ENCODE data around the gene SHROOM3.

SHROOM3 gene

DNA sequence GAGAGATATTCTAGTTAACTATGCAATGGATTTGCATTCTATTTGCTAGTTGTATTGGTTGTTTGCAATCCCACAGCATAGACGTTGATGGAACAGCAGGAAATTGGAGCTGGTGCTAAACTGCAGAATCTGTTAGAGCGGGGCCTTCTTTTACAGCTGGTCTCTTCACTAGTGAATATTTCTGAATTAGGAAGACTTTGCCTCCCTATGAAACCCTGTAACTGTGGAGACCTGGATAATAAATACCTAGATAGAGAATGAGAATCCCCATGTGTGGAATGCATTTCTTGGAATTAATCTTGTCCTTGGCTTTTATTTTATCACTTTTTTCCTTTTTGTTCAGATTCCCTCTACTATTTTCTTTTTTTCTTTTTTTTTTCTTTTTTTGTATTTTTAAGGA is 109.7 kb downstream of the SHROOM3 start:
- DNase-seq = no peak

DNA sequence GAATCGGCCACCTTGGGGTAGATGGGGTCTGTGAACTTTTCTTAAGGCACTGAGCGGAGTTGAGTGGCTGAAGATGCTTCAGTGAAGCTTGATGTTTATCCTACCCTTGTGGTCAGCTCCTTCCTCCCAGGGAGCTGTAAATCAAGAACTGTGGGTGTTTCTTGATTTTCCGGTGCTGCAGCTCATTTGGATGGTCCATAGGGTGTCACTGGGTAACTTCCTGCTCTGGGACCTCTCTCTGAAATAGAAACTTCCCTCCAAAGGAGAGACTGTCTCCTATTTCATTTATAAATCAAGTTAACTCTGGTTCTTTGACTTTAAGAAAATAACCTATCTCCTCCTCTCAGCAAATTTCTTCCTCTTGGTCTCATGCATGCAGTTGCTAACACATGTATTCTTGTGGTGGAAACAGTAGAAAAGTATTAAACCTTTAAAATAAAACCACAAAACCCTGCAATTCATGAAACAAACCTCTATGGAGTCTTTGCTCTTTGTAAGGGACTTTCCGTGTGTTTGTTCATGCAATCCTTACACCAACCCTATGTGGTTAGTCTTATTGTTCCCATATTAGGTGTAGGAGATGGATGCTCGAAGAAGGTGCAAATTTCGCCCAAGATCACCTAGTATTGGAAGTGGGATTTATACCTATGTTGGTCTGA is 110.3 kb downstream of the SHROOM3 start:
- no peak for DNase-seq

DNA sequence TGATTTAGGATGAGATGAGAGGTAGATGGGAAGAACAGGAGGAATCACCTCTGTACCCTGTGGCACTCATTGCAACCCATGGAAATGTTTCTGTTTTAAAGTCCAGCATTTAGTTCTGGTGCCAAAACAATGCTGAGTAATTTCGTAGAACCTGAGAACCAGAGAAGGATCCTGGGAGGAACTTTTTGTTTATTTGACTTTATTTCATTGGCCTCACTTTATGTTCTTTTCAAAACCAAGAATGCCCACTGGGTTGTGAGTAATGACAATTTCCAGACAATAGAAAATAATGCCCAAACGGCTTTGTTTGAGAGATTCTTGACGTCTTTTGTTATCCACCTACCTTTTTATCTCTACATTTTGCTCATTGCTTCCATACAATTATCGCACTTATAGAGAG is 111.3 kb downstream of the SHROOM3 start:
- no peak for DNase-seq

DNA sequence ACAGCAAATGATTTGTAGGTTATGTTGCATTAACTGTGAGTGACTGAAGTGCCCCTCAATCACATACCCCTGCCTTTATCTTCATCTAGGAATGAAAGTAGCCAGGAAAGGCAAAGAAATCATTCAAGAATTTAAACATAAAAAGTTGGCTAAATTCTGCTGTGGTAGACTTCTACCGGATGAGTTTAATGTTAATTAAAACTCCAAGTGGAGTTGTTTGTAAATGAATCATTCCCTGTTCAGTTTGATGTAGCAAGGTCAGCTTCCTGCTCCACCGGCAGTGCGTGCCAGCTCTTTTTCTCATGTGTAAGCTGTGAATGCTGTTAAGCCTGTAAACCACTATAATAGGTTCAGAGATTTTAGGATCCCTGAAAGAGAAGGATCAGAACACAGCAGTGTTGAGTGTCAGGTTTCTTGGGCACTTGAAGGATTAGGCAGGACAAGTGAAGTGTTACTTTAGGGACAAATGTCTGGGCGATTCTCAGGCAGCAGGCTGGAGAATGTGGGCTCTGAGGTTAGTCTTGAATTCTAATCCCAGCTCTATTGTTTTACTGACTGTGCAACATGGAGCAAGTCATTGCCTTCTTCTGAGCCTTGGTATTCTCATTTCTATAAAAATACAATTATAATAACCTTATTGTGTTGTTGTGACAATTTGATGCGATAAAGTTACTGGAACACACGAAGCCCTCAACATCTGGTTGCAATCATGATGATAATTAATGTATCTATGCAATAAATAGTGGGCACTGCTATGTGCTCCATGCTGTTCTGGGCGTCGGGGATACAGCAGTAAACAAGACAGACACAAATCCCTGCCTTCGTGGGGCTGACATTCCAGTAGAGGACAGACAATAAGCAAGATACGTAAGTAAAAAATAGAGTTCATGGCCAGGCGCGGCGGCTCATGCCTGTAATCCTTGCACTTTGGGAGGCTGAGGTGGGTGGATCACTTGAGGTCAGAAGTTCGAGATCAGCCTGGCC is 112.0 kb downstream of the SHROOM3 start:
- DNase-seq = no peak

DNA sequence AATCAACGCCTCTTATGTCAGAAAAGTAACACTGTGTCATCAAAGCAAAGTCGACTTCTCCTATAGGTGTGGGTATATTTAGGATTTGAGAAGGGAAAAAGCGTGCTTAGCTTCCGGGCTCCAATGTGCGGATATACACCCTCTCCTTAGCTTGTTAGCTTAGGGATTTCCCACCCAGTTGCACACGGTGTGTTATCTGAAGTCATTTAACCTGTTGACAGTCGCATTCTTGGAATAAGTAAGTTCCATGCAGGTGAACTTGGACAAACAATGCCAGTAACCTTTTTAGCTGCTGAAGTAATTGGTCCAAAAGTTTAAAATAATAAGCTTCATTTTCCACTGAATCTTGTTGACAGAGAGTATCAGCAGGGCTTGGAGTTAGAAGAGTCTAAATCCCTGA is 113.7 kb downstream of the SHROOM3 start:
- no peak for DNase-seq

DNA sequence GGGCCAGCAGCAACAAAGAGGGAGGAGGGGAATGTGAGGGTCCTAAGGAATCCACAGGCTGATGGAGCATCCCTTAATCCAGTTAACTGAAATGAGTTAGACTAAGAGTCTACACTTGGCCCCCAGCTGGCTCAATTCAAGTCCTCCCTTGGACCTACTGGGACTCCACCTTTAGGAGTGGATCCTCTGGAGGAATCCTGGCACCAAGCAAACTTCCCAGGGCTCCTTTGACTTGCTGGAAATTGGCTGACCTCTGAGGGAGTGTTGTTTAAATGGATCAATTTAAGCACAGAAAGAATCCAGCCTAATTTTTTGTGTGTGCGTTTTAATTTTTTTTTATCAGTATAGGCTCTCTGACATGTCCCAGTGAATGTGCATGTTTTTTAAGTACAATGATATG is 114.7 kb downstream of the SHROOM3 start:
- DNase-seq = no peak

DNA sequence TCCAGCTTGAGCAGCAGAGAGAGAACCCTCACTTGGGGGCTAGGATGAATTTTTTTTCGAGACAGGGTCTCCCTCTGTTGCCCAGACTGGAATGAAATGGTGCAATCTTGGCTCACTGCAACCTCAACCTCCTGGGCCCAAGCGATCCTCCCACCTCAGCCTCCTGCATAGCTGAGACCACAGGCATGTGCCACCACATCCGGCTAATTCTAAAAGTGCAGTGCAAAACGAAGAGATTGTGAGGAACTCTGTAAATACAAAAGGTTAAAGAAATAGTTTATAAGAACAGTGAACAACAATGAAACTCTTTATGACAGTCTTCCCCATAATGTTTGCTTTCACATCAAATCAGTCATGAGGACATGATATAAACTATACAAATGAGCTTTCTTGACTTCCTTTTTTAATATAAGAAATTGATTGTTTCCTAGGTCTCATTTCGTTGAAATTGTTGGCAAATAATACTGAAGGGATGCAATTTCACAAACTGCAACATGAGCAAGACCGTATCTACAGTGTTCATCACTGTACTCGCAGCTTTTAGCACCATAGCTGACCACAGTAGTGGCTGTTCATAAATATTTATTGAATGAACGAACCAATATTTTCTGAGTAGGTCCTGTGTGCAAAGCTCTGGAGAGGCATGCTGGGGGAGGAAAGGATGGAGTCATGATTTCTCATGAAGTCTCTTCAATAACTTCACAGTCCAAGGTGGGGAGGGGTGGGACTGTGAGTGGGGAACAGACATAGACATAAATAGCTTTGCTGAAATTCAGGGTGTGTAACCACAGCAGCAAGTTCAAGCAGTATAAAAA is 116.1 kb downstream of the SHROOM3 start:
- DNase-seq = no peak

DNA sequence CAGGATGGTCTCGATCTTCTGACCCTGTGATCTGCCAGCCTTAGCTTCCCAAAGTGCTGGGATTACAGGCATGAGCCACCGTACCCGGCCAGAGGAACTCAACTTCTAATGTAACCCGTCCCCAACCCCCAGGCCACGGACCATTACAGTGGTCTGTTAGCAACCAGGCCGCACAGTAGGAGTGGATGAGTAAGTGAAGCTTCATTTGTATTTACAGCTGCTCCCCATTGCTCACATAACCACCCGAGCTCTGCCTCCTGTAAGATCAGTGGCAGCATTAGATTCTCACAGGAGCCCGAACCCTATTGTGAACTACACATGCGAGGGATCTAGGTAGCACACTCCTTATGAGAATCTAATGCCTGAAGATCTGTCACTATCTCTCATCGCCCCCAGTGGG is 119.6 kb downstream of the SHROOM3 start:
- no peak for DNase-seq

DNA sequence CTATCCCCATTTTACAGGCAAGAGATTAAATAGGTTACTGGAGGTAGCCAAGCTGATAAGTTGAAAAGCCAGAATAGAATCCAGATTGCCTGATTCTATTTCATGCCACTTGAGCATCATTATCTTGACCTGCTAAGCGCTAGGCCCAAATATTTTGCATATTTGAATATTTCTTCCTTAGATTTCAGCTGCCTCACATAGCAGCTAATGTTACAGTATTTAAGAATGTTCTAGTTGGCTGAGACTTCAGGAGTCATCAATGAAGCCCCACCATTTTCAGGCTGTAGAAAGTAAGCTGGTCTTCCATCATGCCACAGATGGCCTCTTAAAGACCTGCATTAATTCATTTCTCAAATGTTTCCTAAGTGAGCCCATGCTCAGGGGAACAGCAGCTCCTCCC is 121.4 kb downstream of the SHROOM3 start:
- DNase-seq = no peak

DNA sequence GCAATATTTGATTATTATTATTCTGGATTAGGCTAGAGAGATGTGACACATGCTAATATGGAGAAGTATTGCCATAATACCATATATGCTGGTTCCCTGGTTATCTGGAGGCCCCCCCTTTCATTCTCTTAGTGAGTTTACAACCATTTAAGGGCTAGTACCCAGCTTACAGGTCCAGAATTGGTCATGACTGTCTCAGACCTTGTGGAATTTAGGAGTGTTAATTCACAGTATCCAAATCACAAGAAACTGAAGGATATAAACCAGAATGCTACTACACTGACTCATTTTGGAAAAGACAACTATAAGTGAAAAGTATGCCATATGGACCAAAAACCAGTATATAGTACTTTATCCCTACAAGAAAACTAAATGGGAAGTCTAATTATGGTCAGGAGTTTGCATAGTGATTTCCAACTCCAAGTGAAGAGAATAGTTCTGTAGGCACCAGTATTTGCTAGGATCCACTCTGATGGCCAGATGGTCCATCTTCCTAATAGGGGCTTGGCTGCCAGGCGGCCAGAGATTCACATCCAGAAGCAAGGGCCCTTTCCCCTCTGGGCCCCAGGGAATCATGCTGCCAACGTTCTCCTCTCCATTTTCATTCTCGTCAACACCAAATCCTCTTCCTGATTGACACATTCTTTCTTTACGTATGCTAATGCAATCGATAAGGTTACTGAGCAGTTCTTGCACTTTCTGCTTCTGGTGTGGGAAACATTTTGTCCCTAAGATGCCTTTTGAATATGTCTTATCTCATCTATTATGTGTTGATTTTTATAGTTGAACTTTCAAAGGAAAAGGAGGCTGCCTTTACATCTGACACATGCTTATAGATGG is 123.6 kb downstream of the SHROOM3 start:
- no peak for DNase-seq

DNA sequence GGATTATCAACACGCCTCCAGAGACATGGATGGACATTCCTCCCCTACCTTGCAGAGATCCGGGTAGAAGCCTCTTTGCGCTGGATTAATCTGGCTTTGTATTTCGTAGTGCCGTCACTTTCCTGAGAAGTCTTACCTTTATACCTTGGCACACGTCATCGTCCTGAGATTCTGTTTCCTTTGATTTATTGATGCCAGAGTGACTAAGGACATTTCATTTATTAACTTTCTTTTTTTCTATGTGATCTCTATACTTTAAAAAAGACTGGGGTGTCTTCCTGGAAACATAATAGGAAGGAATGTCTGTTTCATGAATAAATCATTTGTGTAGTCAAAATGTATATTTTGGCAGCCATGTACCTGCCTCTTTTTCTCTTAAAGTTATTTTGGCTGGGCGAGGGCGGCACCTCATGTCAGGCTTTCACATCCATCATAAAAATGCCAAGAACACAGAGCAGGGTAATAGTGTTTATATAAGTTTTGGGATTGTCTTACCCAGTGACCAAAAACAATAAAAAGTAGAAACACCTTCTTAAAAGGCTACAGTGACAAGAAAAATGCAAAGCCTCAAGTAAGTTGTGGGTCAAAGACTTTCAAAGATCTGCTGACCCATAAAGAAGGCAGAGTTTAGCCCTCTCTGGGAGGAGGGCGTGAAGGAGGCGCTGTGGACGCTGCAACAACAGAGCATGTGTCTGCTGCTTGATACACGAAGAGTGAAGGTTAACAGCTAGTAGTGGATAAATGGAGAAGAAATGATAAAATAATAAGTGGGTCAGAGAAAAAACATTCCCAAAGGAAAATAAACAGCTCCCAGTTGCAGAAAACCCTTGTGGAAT is 124.4 kb downstream of the SHROOM3 start:
- no peak for DNase-seq

DNA sequence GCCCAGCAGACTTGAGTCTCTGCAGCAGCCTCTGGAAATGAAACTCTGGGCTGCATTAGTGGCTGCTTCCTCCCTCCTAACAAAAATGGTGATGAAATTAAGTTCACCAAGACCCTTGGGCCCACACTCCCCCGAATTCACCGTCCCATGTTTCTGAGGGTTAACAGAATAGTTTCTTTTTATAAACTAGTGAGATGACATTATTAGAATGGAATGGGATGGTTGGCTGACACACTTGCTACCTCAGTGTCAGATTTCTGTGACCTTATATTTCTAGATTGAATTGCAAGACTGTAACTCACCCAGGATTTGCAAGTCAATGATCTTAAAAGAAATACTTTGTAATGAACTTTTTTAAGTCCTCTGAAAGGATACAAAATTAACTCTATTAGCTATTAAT is 127.1 kb downstream of the SHROOM3 start:
- DNase-seq = no peak

DNA sequence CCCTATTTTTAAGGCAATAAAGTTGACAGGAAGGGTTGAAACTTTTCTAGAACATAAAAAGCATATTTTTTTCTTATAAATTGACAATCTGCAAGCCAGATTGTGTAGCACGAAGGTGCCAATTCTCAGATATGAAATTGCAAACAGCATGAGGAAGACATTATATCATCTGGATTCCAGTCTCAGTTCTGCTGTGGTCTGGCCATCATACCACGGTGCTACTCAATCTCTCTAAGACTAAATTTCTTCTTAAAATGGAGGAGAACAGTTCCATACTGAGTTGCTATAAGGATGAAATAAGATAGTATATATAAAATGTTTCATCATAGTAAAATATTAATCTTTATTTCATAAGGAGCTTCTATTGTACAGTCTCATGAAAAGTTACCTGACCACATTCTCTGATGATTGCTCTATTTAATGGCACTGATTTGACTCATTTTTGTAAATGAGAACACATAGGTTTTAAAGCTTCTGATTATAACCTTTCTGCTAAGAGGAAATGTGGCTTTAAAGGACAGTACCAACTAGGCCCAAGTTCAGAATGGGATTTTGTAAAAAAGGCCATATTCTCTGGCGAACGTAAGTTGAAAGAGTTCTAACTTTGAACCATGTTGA is 127.9 kb downstream of the SHROOM3 start:
- no peak for DNase-seq

DNA sequence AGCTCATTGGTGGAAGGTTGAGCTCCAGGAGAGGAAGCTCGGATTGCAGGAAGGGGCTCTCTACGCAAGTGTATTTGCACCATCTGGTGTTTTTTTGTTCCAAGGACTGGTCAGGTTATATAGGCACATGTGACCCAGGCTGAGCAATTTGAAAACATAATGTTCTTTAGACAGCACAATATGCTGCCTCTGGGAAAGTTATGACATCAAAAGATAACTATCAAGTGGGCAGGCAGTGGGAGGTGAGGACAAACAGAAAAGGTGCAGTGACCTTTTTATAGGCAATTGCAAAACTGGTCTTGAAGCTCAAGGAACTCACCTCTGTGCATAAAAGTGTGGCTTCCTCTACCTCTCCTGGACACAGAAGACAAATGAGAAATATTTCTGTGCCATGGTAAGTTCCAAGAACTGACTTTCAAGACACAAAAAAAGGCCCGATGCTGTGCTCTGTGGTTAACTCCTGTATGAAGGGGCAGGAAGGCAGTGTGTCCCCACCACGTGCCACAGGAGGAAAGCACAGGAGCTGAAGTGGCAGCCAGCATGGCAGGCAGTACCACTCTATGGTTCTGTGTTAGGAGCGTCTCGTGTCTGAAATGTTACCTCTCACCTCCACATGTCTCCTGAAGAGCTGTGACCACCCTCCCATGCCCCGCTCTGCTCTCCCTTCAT is 128.6 kb downstream of the SHROOM3 start:
- no peak for DNase-seq

DNA sequence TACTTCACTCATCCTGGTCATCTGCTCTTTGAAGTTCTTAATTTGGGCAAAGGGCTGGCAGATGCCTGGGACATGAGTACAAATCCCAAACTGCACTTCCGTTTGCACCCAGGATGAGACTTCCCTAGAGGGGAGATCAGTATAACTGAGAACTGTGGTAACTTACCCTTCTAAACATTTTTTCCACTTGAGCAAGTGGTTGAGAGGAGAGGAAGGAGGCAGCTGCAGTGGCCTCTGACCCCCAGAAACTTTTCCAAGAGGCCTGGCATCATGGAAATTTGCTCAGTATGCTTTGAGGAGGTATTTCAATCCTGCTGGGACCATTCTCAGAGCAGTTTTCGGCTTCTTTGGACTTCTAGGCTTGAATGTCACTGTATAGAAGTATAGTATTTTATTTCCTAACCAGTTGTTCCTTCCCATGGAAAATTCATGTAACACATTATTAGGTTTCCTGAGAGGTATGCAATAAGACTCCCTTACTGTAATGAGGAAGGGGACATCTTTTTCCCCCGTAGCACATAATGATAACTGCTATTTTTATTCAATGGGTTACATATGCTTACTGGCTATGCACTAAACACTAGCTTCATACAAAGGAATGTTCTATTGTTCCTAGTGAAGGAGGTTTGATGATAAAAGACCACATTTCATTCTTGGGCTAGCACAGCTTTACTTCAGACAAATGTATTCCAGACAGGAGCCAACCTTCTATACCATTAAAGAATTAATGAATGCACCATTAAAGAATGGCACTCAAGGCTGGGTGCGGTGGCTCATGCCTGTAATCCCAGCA is 129.3 kb downstream of the SHROOM3 start:
- peak; percentile 66 for DNase-seq

DNA sequence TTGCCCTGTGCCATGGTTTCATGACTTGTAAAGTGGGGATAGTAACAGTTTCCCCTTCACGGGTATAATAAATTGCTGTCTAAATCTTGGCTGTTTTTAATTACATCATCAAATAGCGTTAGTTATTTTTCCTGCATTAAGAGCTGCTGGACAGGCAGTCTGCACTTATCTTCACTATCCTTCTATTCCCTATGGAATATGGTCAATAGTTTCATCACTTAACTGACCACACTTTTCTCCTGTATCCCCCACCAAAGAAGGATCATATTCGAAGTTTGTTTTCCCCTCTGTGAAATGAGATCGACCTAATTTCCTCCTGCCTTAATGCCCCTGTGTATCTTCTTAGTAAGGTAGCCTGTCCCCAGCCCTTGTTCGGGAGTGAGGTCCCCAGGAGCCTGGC is 133.2 kb downstream of the SHROOM3 start:
- DNase-seq = no peak

DNA sequence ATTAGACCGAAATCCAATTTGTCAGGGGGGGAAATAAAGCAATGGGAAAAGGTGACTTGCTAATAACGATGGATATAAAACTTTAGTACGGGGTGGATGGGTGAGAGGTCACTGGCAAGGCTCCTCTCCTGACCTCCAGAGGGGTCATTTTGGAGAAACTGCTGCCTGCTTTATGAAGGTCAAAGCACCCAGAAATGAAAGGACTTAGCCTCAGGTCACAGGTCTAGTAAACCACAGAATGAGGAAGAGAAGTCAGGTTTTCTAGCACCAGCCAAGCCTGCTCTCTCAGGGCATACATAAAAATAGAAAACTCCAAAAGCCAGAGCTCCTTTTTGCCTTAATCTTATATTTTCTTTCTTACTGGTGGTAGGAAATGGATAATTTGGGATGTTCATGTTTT is 134.2 kb downstream of the SHROOM3 start:
- DNase-seq = no peak

DNA sequence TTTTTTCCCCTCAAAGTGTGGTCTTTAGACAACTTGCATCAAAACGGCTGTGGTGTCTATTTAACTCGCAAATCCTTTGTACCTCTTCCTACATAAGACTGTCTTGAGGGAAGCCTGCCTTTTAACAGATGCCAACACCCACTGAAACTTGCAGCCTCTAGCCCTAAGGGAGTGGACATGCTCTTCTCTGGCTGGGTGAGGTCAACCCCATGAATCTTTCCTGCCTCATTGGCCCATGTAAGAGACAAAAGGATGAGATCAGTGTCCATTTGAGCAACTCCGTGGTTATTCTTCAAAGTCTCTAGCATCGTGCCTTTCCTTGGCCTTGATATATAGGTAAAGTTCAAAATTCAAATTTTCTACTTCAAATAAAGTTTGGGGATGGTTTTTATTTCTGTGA is 134.7 kb downstream of the SHROOM3 start:
- no peak for DNase-seq

DNA sequence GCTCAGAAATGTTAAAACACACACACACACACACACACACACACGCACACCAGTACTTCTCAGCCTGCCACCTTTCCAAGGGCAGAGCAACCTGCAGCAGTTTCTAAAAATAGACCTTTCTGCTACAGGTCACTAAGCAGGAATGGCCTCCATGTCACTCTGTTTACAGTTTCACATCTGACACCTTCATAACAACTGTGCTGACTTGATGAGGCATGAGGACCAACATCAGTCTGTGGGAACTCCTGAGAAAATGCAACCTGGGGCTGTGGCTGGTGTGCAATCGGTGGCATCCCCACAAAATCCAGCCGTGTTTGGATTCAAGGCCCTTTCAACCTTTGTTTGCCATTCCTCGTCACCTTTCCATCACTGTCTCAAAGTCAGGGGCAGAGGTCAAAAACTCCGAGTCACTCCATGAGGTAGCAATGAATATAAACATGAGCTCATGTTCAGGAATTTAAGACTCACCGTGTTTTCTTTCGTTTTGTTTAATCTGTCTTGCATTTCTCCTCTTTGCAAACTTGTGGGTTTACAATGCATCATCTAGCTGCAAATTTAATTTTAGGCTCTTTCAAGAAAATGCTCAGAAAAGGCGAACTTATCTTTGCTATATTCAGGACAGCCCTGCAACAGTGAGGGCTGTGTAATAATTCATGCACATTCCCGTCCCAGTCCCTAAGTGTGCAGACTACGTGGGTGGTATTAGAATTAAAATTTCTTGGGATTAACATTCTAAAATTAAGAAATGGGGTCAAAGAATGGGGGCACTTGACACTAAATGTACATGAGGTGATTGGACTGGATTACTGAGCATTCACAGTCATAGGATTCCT is 135.3 kb downstream of the SHROOM3 start:
- no peak for DNase-seq
